Ureter (tissue), 1 donor: ENCODE data around the gene C16orf90. TPM values are rescaled to one million over a fixed set of nuclear protein-coding genes. Genes with fewer than 3 reads are reported as not detected.
"Not testable (repeated sequence)": the region's sequence is repeated elsewhere in the genome, so short reads cannot be mapped to it uniquely, and the experiment has no call there.

Source experiments
- DNase-seq: peaks from one replicate; pipeline ENCODE4 v3.0.0-alpha.2; 2020; ENCODE audit warnings: low spot score
- total RNA-seq: library from RNA; stranded (reverse); gene quantifications from one replicate; pipeline ENCODE4 v1.2.4, GENCODE V29; 2023
- donor health status: DM: yes; HTN: yes; CAD: no.

The C16orf90 gene
- total RNA-seq, 1 donor from 2014 or later: not detected

GRCh38 chr16:3484318-3485096 lies 10.8 kb downstream of the C16orf90 start:
- DNase-seq: no peak

GRCh38 chr16:3482659-3483241 lies 12.5 kb downstream of the C16orf90 start:
- no peak for DNase-seq

- no peak for DNase-seq
Observed at GRCh38 chr16:3481696-3482658, 13.3 kb downstream of the C16orf90 start.

GRCh38 chr16:3480901-3481695 lies 14.2 kb downstream of the C16orf90 start:
- no peak for DNase-seq

GRCh38 chr16:3479654-3480216 lies 15.6 kb downstream of the C16orf90 start:
- no peak for DNase-seq

GRCh38 chr16:3478242-3478925 lies 16.9 kb downstream of the C16orf90 start:
- no peak for DNase-seq

- DNase-seq: no peak
Observed at GRCh38 chr16:3476409-3476808, 18.9 kb downstream of the C16orf90 start.

GRCh38 chr16:3475604-3476375 lies 19.5 kb downstream of the C16orf90 start:
- no peak for DNase-seq

GRCh38 chr16:3474870-3475269 lies 20.4 kb downstream of the C16orf90 start:
- not testable (repeated sequence) for DNase-seq

- DNase-seq: no peak
Observed at GRCh38 chr16:3474136-3474779, 21.0 kb downstream of the C16orf90 start.

- DNase-seq: not testable (repeated sequence)
Observed at GRCh38 chr16:3473596-3473943, 21.7 kb downstream of the C16orf90 start.

- DNase-seq: no peak
Observed at GRCh38 chr16:3472878-3473595, 22.3 kb downstream of the C16orf90 start.

- no peak for DNase-seq
Observed at GRCh38 chr16:3471518-3472176, 23.6 kb downstream of the C16orf90 start.

- no peak for DNase-seq
Observed at GRCh38 chr16:3470723-3471122, 24.6 kb downstream of the C16orf90 start.

GRCh38 chr16:3469736-3470135 lies 25.6 kb downstream of the C16orf90 start:
- no peak for DNase-seq

- no peak for DNase-seq
Observed at GRCh38 chr16:3468501-3468900, 26.8 kb downstream of the C16orf90 start.

- DNase-seq: no peak
Observed at GRCh38 chr16:3467921-3468320, 27.4 kb downstream of the C16orf90 start.

GRCh38 chr16:3467182-3467581 lies 28.1 kb downstream of the C16orf90 start:
- no peak for DNase-seq
